Immature natural killer cell (primary cell): ENCODE results near the gene ADAMTSL1. TPM values are rescaled to one million over a fixed set of nuclear protein-coding genes. Genes with fewer than 3 reads are reported as not detected.

Experiments used
- DNase-seq, 3 donors: peaks; one replicate each; pipeline ENCODE4 v3.0.0; 2022; ENCODE audit warnings: mixed read lengths in 1 of 3
- H3K27ac Mint-ChIP-seq, 6 donors: one replicate each; pipeline ENCODE4 v1.8.0; 2020; ENCODE audit warnings: mixed read lengths in 6 of 6, mild to moderate bottlenecking in 5 of 6, inconsistent platforms in 4 of 6, moderate library complexity in 3 of 6
- H3K27me3 Mint-ChIP-seq, 3 donors: one replicate each; pipeline ENCODE4 v1.8.0; 2020 to 2021; ENCODE audit warnings: low read depth in 3 of 3, mild to moderate bottlenecking in 3 of 3, mixed read lengths in 3 of 3, moderate library complexity in 3 of 3, inconsistent platforms in 1 of 3
- H3K36me3 Mint-ChIP-seq, 3 donors: one replicate each; pipeline ENCODE4 v1.8.0; 2020; ENCODE audit warnings: mixed read lengths in 3 of 3, inconsistent platforms in 2 of 3, mild to moderate bottlenecking in 2 of 3
- H3K4me1 Mint-ChIP-seq, 2 donors: one replicate each; pipeline ENCODE4 v1.8.0; 2020; ENCODE audit warnings: inconsistent platforms in 2 of 2, mild to moderate bottlenecking in 2 of 2, mixed read lengths in 2 of 2, moderate library complexity in 1 of 2
- H3K4me3 Mint-ChIP-seq, 5 donors: one replicate each; pipeline ENCODE4 v1.8.0; 2020; ENCODE audit warnings: mild to moderate bottlenecking in 5 of 5, mixed read lengths in 5 of 5, inconsistent platforms in 3 of 5, moderate library complexity in 3 of 5
- H3K9me3 Mint-ChIP-seq, 6 donors: one replicate each; pipeline ENCODE4 v1.8.0; 2020; ENCODE audit warnings: mild to moderate bottlenecking in 6 of 6, mixed read lengths in 6 of 6, inconsistent platforms in 4 of 6, moderate library complexity in 3 of 6
- polyA plus RNA-seq, 3 donors: library from polyadenylated mRNA; unstranded; fragments of 300-500 nt; fragmentation: Illumina TruSeq; gene quantifications; one replicate each; pipeline ENCODE4 v1.2.3, GENCODE V29; 2021

Gene ADAMTSL1
- polyA plus RNA-seq, 3 donors from 2014 or later = not detected

DNA sequence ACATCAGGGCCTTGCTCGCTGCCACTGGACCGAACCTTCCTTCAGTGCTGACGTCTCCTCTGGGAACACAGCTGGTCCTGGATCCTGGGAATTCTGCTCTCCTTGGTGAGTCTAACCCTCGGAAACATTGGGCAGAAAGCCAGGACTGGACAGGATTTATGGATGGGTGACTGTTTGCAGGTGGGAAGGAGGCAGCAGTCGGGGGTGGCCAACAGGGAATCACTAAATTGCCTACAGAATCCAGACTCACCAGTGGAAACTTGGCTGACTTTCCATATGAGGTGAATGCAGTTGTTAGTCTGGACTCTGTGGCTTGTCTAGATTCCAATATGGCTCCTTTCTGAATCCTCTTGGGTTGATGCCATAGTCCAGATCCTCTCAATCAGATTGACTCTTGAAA, 355.9 kb downstream of the ADAMTSL1 start:
- peaks cover 0 to 2% (median 0%) of the 10 kb centered on the region in 3 donors for H3K27me3 Mint-ChIP-seq
- H3K4me3 Mint-ChIP-seq = no peak overlapping the region
- H3K9me3 Mint-ChIP-seq = peaks cover 0 to 1% (median 0%) of the 10 kb centered on the region in 6 donors
- H3K27ac Mint-ChIP-seq = no peak overlapping the region
- no peaks in the 10 kb centered on the region for H3K36me3 Mint-ChIP-seq
- no peaks in the 10 kb centered on the region for H3K4me1 Mint-ChIP-seq
- DNase-seq = no peak

DNA sequence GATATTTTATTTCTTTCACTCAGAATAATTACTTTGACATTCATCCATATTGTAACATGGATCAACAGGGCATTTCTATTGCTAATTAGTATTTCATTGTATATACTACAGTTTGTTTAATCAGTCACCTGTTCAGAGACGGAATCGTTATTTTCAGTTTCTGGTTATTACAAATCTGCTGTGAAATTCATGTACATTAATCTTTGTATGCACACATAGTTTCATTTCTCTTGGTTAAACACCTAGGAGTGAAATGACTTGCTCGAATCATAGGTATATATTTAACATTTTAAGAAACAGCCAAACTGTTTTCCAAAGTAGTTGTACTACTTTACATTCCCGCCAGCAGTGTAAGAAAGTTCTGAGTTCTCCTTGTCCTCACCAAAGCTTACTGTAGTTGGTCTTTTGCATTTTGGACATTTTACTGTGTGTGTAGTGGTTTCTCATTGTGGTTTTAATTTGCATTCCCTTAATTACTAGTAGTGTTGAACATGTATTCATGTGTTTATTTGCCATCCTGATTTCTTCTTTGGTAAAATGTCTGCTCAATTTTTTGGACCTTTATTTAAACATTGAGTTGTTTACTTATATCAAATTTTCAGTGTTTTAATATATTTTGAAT, 360.9 kb downstream of the ADAMTSL1 start:
- H3K27me3 Mint-ChIP-seq = no peaks in the 10 kb centered on the region
- no peaks in the 10 kb centered on the region for H3K4me1 Mint-ChIP-seq
- H3K36me3 Mint-ChIP-seq = no peaks in the 10 kb centered on the region
- DNase-seq = no peak
- H3K4me3 Mint-ChIP-seq = no peak overlapping the region
- H3K9me3 Mint-ChIP-seq = peaks cover 0 to 4% (median 0%) of the 10 kb centered on the region in 6 donors
- no peak overlapping the region for H3K27ac Mint-ChIP-seq

DNA sequence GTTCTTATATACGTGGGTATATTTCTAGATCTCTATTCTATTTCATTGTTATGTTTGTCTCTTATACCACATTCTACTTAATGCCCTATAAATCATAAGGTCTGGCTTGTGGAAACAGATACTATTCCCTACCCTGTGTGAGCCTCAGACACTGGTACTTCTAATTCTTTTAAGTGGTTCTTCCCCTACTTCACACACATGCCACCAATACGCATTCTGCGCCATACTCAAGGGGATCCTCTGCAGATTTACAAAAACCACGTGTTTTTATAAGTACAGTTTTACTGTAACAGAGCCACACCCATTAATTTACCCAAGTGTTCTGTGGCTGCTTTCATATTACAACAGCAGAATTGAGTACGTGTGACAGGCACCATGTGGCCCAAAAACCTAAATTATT, 363.4 kb downstream of the ADAMTSL1 start:
- no peaks in the 10 kb centered on the region for H3K27me3 Mint-ChIP-seq
- no peak overlapping the region for H3K4me3 Mint-ChIP-seq
- no peaks in the 10 kb centered on the region for H3K4me1 Mint-ChIP-seq
- DNase-seq = no peak
- peaks cover 0 to 4% (median 0%) of the 10 kb centered on the region in 6 donors for H3K9me3 Mint-ChIP-seq
- no peak overlapping the region for H3K27ac Mint-ChIP-seq
- no peaks in the 10 kb centered on the region for H3K36me3 Mint-ChIP-seq

DNA sequence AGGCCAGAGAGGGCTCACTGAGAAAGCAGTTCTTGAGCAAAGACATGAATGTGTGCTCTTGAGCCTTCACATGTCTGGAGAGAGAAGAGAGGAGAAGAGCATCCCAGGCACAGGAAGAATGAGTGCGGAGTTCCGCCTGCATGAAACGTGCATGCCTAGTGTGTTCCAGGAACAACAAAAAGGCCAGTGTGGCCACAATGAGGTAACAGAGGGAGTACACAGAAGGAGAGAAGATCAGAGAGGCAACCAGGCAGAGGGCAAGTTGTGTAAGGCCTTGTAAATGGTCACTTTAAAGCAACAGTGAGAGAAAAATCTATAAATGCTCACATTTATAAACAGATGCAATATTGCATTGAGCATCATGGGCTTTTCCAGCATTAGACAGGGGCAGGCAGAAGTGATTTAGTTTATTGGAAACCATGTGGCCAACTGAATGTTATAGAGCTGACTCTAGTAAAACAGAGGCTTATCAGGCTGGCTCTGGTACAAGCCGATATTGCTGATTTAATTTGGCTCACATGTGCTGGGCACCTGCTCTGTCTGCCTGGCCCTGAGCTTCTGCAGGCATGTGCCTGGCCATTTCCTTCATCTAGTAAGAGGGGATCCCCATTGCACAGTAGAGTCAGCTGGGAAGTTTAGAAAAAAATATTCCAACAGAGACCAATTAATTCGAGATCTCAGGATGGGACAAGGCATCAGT, 373.8 kb downstream of the ADAMTSL1 start:
- H3K4me1 Mint-ChIP-seq = no peaks in the 10 kb centered on the region
- peaks cover 1 to 2% (median 2%) of the 10 kb centered on the region in 3 donors for H3K27me3 Mint-ChIP-seq
- no peaks in the 10 kb centered on the region for H3K36me3 Mint-ChIP-seq
- no peak overlapping the region for H3K4me3 Mint-ChIP-seq
- H3K9me3 Mint-ChIP-seq = peaks cover 0 to 2% (median 0%) of the 10 kb centered on the region in 6 donors
- no peak for DNase-seq
- H3K27ac Mint-ChIP-seq = no peak overlapping the region

DNA sequence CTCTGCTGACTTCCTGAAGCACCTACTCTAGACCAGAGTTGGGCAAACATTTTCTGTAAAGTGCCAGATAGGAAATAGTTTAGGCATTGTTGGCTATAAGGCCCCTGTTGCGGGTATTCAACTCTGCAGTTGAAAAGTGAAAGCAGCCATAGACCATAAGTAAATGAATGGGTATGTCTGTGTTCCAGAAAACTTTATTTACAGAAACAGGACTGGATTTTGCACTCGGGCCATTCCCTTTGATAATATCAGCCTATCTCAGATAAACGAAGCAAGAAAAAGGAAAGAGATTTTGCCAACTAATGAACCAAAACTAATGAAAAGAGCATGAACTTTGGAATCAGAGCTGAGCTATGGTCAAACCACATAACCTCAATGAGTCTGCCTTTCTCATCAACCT, 374.7 kb downstream of the ADAMTSL1 start:
- peaks cover 0 to 1% (median 0%) of the 10 kb centered on the region in 6 donors for H3K9me3 Mint-ChIP-seq
- H3K4me1 Mint-ChIP-seq = no peaks in the 10 kb centered on the region
- H3K4me3 Mint-ChIP-seq = no peak overlapping the region
- H3K36me3 Mint-ChIP-seq = no peaks in the 10 kb centered on the region
- peaks cover 1 to 5% (median 2%) of the 10 kb centered on the region in 3 donors for H3K27me3 Mint-ChIP-seq
- DNase-seq = no peak
- H3K27ac Mint-ChIP-seq = no peak overlapping the region

DNA sequence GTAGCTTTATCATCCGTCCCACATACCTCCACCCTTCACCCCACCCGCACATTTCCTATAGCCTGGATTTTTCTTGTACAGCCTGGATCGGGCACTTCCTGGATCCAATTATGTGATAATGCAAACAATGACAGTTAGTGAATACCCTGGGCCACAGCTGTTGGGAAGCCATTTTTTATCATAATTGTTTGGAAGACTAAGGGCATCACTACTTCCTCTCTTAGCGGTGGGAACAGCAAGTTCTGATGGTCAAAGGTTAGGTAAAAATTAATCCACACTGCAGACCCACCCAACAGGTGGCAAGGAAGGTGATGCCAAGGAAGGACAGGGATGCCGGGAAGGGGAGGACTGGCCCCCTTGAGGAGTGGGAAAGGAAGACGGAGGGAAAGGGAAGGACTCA, 375.3 kb downstream of the ADAMTSL1 start:
- H3K27ac Mint-ChIP-seq = no peak overlapping the region
- H3K27me3 Mint-ChIP-seq = peaks cover 1 to 5% (median 2%) of the 10 kb centered on the region in 3 donors
- DNase-seq = no peak
- H3K4me1 Mint-ChIP-seq = no peaks in the 10 kb centered on the region
- H3K4me3 Mint-ChIP-seq = no peak overlapping the region
- no peaks in the 10 kb centered on the region for H3K36me3 Mint-ChIP-seq
- H3K9me3 Mint-ChIP-seq = no peaks in the 10 kb centered on the region

DNA sequence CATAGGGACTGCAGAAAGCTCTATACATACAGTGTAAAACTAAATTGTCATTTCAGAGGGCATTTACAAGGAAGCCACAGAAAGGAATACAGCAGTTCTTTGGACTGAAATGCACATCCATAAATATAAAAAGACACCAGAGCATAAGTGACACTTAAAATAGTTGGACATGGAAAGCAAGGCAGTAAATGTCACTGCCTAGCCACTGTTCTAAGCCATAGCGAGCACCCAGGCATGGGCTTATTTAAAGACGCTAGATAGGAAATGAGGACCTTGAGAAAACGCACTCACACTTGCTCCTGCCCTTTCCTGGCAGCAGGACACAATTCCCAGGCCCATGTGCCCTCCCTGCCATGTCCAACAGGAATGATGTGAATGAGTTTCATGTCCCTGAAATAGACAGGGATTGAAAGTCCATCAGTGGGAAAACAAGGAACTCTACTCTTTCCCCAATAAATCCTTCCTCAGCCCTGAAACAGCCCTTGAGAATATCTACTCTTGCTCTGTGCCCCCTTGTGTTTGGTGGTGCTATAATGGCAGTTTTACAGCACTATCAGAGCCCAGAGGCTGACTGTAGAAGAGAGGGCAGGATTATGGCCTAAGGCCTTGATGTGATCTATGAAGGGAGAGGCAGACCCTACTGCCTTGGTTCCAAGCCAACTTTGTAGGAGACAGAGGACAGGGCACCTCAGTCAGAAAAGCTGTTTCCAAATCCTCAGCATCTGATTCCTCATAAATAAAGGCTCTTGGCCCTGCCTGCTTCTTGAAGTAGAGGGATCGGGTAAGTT, 376.1 kb downstream of the ADAMTSL1 start:
- Mint-ChIP-seq H3K4me3 (no peak overlapping the region), H3K4me1 (no peaks in the 10 kb centered on the region), H3K36me3 (no peaks in the 10 kb centered on the region), H3K9me3 (no peaks in the 10 kb centered on the region), H3K27me3 (peaks cover 1 to 3% (median 2%) of the 10 kb centered on the region in 3 donors), H3K27ac (no peak overlapping the region)
- no peak for DNase-seq

DNA sequence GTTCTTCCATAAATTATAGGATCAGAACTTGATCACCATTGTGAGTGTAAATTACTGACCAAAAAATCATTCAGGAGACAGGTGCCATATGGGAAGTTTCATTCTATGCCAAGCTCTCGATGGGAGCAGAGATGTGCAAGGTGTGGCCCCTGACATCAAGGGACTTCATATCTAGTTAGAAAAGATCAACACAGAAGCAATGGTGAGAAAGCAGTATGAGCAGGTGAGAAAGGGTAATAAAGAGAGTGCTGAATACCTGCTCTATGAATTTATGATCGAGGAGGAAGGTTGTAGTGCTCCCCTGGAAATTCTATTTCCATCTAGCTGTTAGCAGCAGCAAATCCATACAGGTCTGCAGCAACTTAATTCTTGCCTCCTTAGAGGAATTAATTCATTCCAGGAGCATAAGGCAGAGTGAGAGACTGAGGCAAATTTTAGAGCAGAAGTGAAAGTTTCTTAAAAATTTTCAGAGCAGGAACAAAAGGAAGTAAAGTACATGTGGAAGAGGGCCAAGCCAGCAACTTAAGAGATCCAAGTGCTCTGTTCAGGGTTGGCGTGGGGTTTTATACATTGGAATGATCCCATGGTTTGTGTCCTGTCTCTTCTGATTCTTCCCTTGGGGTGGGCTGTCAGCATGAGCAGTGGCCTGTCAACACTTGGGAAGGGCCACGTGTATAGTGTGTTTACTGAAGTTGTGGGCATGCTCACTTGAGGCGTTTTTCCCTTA, 377.3 kb downstream of the ADAMTSL1 start:
- Mint-ChIP-seq H3K4me1 (no peaks in the 10 kb centered on the region), H3K27ac (no peak overlapping the region), H3K4me3 (no peak overlapping the region), H3K36me3 (no peaks in the 10 kb centered on the region), H3K27me3 (peaks cover 1 to 3% (median 2%) of the 10 kb centered on the region in 3 donors), H3K9me3 (no peaks in the 10 kb centered on the region)
- DNase-seq = no peak

DNA sequence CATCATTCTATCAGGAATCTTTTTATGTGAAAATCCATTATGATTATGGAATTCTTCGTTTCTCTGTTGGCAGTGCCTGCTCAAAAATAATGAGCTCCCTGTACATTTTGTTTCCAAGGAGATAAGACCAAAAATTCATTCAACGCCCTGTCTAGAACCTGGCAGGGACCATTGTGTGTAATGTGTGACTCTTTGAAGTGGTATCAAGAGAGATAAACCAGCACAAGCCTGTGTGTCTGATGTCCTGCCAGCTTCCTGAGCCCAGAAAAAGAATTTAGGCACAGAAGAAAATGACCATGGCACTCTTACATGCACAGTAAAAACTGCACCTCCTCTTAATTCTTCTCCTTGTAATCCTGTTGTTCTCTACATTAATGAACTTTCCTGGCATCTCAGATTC, 381.7 kb downstream of the ADAMTSL1 start:
- Mint-ChIP-seq H3K4me1 (no peaks in the 10 kb centered on the region), H3K36me3 (no peaks in the 10 kb centered on the region), H3K27me3 (peaks cover 0 to 3% (median 3%) of the 10 kb centered on the region in 3 donors), H3K4me3 (no peak overlapping the region), H3K27ac (no peak overlapping the region), H3K9me3 (peaks cover 0 to 5% (median 0%) of the 10 kb centered on the region in 6 donors)
- DNase-seq = no peak

DNA sequence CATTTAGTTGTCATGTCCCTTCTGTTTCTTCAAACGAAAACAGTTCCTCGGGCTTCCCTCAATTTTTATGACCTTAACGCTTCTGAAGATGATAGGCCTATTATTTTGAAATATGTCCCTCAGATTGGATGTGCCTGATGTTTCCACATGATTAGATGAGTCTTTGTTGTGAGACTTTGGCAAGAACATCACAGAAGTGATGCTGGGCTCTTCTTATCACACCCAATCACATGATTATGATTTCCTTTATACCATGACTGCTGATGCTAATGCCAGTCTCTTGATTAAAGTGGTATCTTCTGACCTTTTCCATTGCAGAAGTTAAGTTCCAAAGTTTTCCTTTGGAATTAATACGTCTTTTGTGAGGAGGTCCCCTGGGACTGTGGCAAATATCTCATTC, 383.4 kb downstream of the ADAMTSL1 start:
- Mint-ChIP-seq H3K36me3 (no peaks in the 10 kb centered on the region), H3K4me3 (no peak overlapping the region)

DNA sequence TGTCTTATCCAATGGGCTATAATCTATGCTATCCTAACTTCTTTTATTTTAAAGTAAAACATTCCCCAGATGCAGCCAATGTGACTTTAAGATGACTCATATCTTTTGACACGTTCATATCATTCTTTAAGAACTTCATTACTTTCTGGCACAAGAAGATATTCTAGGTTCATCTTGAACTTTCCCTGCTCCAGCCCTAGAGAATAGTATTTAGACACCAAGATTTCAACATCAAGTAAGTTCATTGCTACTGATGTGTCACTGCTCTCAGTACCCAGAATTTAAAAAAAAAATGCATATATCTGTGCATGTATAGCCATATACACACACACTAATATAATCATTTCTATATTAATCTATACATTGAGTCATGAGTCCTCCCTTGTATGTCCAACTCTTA, 383.8 kb downstream of the ADAMTSL1 start:
- no peak overlapping the region for H3K4me3 Mint-ChIP-seq
- no peak overlapping the region for H3K27ac Mint-ChIP-seq
- DNase-seq = no peak
- H3K27me3 Mint-ChIP-seq = peaks cover 0 to 8% (median 3%) of the 10 kb centered on the region in 3 donors
- no peaks in the 10 kb centered on the region for H3K4me1 Mint-ChIP-seq
- H3K9me3 Mint-ChIP-seq = peaks cover 0 to 5% (median 0%) of the 10 kb centered on the region in 6 donors
- H3K36me3 Mint-ChIP-seq = no peaks in the 10 kb centered on the region

More for the DNA sequence above, 383.4 kb downstream of the ADAMTSL1 start:
- H3K9me3 Mint-ChIP-seq = peaks cover 0 to 5% (median 0%) of the 10 kb centered on the region in 6 donors
- no peaks in the 10 kb centered on the region for H3K4me1 Mint-ChIP-seq
- H3K27me3 Mint-ChIP-seq = peaks cover 0 to 8% (median 3%) of the 10 kb centered on the region in 3 donors
- no peak overlapping the region for H3K27ac Mint-ChIP-seq
- DNase-seq = no peak

DNA sequence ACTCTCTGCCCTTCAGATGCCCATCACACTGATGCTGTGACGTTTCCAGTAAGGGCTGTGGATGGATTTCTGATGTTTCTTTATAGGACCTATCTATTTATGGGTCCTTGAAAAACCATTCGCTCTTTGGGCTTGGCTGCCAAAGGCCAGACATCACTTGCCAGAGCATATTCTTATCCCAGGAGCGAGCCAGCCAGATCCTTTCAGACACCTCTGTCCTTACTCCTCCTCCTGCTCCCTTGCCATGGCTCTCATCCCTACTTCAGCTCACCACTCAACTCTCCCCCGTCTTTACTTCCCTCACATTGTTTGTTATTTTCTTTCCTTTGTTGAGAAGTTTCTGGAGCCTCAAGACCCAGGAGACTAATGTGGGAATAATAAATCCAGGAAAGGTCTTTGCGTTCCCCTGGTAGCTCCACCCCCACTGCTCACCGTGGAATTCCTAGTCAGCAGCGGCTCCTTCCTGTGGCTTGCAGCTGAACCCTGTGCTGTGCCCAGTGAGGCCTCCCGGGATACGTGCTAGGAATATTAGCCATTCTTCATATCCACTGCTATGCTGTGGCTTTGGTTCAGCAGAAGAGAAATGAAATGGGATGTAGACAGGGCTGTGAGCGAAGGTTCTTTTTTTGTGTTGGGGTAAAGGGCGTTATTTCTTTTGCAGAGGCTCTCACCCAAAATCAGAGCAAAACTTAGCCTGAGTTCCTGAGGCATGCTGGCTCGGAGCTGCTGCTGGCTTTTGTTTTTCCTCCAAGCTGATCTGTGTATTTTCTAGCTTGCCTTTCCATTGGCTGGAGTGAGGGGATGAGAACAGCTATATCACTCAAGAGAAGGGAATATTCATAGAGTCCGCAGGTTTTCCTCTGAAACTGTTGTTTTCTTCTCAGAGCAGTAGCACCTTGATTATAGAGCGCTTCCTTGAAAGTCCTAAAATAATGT, 387.9 kb downstream of the ADAMTSL1 start:
- Mint-ChIP-seq H3K4me1 (no peaks in the 10 kb centered on the region), H3K36me3 (no peaks in the 10 kb centered on the region), H3K27ac (no peak overlapping the region), H3K9me3 (peaks cover 0 to 7% (median 0%) of the 10 kb centered on the region in 6 donors), H3K27me3 (peaks cover 0 to 5% (median 3%) of the 10 kb centered on the region in 3 donors), H3K4me3 (no peak overlapping the region)
- DNase-seq = no peak

DNA sequence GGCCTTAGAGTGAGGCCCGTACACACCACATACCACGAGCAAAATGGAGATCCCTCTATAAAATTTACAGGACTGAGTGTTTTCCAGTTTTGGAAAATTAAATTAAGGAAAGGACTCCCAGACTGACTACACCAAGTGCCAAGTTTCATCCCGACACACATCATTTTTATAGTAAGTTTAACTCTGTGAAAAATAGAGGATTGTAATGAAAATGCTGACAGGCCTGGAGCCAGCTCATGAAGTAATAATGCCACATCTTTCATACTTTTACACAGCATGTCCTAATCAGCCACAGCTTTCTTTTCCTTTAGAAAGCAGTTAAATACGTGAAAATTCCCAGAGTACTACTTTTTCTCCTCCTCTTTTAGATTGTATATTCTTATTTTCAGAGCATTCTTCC, 389.8 kb downstream of the ADAMTSL1 start:
- H3K36me3 Mint-ChIP-seq = no peaks in the 10 kb centered on the region
- peaks cover 0 to 5% (median 0%) of the 10 kb centered on the region in 3 donors for H3K27me3 Mint-ChIP-seq
- H3K9me3 Mint-ChIP-seq = peaks cover 0 to 4% (median 0%) of the 10 kb centered on the region in 6 donors
- DNase-seq = no peak
- H3K4me1 Mint-ChIP-seq = no peaks in the 10 kb centered on the region
- H3K27ac Mint-ChIP-seq = no peak overlapping the region
- H3K4me3 Mint-ChIP-seq = no peak overlapping the region
